GM19438 (cell line): Measurements from ENCODE around the gene MYH7B.

ENCODE experiments used
- ATAC-seq: cut with Tn5 transposase; IDR thresholded peaks from one replicate; pipeline ENCODE4 v1.9.1; 2021; ENCODE audit warnings: low read depth; ENCODE audit not compliant: unreplicated experiment

Gene MYH7B

DNA sequence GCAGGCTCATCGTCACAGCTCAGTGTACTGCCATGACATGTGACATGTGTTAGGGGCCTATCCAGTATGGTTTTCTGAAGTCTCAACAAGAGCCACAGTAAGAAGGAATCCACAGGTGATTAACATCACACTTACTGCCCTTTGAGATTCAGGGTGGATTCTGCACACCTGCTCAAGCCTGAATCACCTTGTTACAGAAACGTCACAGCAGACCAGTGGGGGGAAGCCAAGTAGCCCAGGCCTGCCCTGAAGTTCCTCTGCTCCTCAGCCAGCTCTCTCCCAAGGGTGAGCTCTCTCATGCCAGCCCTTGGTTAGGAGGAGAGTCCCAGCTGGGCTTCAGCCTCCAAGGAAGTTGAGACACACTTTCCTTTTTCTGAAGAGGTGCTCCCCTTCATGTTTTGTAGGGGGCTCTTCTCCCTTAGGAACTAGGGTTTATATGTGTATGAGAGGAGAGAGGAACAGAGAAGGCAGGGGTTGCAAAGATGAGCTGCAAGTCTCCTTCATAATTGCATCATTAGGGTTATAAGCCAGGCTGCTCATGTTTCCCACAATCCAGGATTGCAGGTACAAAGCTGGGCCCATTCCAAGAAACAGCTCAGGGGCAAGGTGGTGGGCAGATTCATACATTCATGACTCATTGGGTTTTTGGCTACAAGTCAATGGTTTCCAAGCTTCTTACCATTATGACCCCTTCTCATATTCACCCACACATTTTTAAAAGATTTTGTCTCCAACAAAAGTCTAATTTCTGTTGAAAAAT is 11.7 kb upstream of the MYH7B start:
- ATAC-seq: no peak

DNA sequence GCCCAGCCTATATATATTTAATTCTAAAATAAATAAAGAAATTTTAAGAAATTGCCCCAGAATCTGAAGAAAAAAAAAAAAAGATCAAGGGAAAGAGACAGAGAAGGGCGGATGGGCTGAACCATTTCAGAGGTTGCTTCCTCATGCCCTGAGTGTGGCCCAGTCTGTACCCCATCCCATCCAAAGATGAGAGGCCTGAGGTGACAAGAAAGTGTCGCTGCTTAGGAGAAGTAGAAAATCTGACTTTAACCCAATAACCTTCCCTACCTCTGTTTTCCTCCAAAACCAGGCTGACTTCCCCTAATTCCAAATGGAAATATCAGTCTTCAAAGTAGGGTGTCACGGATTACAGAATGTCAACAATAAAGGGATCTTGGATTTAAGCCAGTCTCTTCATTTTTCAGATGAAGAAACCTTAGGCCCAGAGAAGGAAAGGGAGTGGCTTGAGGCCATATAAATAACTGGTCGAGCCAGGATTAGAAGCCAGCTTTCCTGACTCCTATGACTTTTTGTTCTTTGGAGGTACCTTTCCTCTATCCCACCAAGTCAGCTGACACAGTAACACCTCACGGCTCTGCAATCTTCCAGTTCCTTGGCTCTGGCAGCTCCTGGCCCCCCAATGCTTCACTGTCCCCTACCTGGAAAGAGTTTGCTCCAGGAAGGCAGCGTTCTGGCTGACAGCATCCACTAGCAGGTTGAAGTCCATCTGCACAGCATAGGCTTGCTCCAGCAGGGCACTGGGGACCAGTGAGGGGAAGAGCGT is 10.2 kb upstream of the MYH7B start:
- ATAC-seq: no peak

- no peak for ATAC-seq
These were observed 9.0 kb upstream of the MYH7B start for GRCh38 chr20:34946661-34947060.

DNA sequence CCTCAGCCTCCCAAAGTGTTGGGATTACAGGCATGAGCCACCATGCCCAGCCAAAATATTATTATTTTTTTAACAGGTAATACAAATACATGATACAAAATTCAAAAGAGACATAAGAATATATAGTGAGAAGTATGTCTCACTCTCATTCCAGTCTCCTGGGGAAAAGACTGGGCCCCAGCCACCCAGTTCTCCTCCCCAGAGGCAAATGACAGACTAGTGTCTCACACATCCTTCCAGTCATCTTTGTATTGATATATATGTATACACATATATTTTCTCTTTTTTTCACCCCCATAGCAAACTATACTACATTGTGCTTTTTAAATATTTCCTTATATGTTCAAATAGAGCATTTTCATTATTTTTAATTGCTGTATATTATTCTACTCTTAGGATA is 8.3 kb upstream of the MYH7B start:
- no peak for ATAC-seq

GRCh38 chr20:34948030-34948429 is 7.6 kb upstream of the MYH7B start:
- no peak for ATAC-seq

DNA sequence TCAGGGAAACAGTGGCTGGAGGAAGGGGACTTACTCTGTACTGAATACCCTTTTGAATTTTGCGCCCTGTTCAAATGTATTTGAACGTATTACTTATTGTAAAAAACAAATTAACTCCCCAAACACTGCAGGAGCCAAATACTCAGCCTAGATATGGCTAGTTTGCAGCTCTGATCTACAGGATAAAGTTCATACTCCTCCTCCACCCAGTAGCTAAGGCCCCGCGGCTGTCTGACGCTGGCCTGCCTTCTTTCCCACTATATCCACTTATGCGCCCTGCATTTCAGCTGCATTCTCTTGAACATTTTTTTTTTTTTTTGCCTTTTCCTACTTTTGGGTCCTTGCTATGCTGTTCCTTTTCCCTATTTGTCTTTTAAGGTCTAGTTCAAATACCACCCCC is 6.5 kb upstream of the MYH7B start:
- no peak for ATAC-seq

DNA sequence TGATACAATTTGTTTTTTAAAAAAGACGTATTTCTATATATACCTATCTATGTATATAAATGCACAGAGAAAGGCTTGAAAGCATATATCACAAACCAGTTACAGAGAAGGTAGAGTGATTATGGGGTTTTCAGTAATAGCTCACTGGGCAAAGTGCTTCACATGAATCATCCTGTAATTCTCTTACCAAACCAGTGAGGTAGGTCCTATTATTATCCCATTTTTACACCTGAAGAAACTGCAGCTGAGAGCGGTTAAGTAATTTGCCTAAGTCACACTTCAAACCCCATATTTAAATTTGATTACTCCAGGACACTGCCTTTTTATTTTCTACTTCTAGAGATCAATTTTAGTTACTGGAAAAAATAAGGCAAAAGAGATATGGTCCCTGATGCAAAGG is 4.4 kb upstream of the MYH7B start:
- ATAC-seq: no peak

DNA sequence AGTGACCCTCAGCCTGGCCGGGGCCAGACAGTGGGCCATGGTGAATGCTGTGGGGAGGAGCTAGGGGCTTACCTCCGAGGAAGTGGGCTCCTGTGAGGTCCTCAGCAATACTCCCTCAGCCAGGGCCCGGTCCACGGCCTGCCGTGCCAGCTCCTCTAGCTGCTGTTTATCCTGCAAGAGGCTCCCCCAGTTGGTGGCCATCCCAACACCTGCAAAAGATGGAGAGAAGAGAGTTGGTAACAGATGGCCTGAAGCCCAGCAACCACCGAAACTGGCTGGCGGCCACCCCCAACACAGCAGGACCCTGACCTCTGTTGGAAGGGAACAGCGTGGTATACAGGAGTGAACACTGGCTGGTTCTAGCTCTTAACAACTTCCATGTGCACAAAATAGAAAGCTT is 4.0 kb upstream of the MYH7B start:
- ATAC-seq: no peak

DNA sequence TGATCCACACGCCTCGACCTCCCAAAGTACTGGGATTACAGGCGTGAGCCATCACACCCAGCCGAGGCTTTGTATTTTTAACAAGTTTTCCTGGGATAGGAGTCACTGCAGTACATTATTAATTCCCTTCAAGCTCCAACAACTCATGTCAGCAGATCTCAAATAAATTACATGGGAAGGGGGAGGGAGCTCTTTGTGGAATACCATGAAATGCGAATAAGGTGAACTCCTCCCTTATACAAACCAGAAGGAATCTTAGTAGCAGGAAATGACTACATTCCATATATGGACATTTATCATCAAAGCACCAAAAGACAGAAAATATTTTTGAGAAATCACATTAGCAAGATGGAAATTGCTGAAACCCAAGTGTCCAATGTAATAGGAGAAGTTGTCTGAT is 3.0 kb upstream of the MYH7B start:
- no peak for ATAC-seq

DNA sequence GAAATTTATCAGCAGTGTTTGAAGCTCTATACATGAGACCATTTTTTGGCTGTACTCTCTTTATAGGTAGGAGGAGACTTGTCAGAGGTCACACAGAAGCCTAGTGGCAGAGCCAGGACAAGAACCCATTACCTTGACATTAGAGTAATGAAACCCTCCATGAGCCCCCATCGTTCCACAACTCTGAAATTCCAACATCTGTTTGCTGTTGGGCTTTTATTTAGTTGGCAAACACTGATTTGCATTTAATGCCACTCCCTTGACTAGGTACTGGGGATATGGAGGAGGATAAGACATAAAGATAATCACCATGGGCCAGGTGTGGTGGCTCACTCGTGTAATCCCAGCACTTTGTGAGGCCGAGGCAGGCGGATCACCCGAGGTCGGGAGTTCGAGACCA is 1.7 kb upstream of the MYH7B start:
- ATAC-seq: no peak

- ATAC-seq: no peak
These were observed 801 bp upstream of the MYH7B start for GRCh38 chr20:34954904-34955230.

DNA sequence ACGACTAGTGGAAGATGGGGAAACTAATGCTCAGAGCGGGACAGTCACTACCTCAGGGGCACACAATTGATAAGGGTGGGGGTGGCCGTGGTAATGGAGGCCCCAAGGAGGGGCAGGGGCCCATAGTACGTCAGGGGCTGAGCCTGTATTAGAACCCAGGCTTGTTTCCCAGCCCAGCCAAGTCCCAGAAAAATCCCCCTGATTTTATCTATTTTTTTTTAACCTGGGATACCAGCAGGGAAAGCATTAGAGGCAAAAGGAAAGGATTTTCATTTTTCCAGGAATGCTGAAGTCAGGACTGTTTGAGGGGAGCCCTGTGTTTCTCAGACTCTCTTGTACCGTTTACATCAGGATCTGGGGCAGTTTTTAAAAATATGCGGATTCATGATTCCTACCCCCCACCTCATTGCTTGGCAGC is 382 bp downstream of the MYH7B start:
- ATAC-seq: no peak

GRCh38 chr20:34956751-34957472 is 1.2 kb downstream of the MYH7B start:
- ATAC-seq: no peak

DNA sequence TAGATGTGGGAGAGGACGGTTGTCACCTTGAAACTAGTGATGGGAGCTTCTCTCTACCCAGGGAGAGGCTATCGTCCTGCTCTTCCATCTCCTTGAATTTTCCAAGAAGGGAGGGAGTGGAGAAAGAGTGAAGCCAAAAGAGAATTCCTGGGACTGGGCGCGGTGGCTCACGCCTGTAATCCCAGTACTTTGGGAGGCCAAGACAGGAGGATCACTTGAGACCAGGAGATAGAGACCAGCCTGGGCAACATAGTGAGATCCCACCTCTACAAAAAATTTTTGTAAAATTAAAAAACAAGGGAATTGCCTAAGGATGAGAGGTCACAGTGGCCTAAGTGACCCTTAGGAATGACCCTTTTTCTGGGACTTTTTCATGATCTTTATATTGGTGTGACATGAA is 8.8 kb downstream of the MYH7B start:
- ATAC-seq: no peak

DNA sequence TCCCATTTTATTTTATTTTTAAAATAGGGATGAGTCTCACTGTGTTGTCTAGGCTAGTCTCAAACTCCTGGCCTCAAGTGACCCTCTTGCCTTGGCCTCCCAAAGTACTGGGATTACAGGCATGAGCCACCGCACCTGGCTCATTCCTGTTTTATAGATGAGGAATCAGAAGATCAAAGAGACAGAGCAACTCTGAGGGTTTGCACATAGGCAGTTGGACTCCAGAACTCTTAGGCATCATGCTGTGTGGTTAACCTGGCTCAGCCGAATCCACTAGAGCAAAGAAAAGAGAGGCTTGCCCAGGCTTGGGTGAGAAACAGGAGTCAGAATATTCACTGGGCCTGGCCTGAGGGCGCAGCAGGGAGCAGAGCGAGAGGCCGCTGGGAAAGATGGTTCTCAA is 9.4 kb downstream of the MYH7B start:
- no peak for ATAC-seq

- no peak for ATAC-seq
These were observed 11.8 kb downstream of the MYH7B start for GRCh38 chr20:34967421-34967820.

- no peak for ATAC-seq
These were observed 12.5 kb downstream of the MYH7B start for GRCh38 chr20:34968042-34968775.

DNA sequence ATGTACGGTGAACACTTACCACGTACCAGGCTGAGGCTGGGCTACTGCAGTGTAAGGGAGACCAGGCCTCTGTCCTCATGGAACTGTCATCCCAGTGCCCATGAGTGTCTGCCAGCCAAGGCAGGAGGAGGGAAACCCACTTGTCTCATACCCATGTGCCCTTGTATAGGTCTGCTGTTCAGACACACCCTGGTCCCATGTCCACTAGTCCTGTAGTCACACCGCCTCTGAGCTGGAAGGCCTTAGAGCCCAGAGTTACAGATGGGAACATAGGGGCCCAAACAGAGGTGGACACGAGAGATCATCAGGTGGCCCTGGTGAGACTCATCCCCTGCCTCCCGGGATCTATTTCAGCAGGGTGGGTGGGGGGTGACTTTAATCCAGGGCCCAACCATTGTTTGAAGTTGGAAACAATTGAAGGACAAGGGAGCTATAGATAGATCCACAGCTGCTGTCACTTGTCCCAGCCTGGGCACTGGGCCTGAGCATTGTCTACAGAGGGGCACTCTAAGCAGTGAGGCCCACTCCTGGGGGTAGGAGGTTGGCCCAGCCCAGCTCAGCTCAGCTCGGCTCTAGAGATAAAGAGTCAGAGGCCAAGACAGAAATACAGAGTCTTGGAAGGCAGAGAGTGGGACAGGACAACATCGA is 14.6 kb downstream of the MYH7B start:
- no peak for ATAC-seq

- no peak for ATAC-seq
These were observed 15.3 kb downstream of the MYH7B start for GRCh38 chr20:34970846-34971560.
